ENCODE data around the gene GFOD1.

GRCh38 chr6:13480631-13481501 is 6.5 kb downstream of the GFOD1 start:
- TF ChIP-seq CTCF (IDR thresholded peaks at IDR 0.05) (no peak), POLR2A (IDR thresholded peaks at IDR 0.05) (no peak)

All from heart left ventricle (tissue), 13 donors.